ENCODE measurements around the gene SFXN2. TPM values are rescaled to one million over a fixed set of nuclear protein-coding genes. Genes with fewer than 3 reads are reported as not detected.

Gene SFXN2
- total and polyA plus RNA-seq, 8 donors, result 15.7 to 21.0 (median 17.9) TPM

DNA sequence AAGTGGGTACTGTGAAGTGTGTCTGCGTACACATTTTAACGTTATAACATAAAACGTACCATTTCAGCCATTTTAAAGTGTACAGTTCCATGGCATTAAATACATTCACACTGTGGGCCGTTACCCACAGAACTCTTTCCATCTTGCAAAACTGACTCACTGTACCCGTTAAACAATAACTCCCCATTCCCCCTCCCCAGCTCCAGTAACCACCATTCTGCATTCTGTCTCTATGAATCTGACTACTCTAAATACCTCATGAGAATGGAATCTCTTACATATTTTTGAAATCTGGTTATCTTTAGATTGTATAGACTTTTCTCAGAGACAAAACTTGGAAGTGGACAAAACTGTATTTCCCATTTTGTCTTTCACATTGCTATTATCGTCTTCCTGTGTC, 9.5 kb upstream of the SFXN2 start:
- ATAC-seq (no peak), DNase-seq (no peak)
- no peaks in the 10 kb centered on the region for H3K9me3 ChIP-seq
- H3K36me3 ChIP-seq, result peaks cover 0 to 6% of the 10 kb centered on the region in 2 donors
- no peak overlapping the region for H3K27ac ChIP-seq
- H3K4me1 ChIP-seq, result no peaks in the 10 kb centered on the region
- no peak for TF ChIP-seq CTCF (IDR thresholded peaks at IDR 0.05)
- H3K4me3 ChIP-seq, result no peak overlapping the region
- no peaks in the 10 kb centered on the region for H3K27me3 ChIP-seq
- intact Hi-C loops (cut with DNase I), result no loop called here

GRCh38 chr10:102705531-102705930, 8.9 kb upstream of the SFXN2 start:
- H3K27ac ChIP-seq, result no peak overlapping the region
- DNase-seq (no peak), ATAC-seq (no peak)
- H3K36me3 ChIP-seq, result peaks cover 0 to 6% of the 10 kb centered on the region in 2 donors
- intact Hi-C loops (cut with DNase I), result no loop called here
- TF ChIP-seq CTCF (IDR thresholded peaks at IDR 0.05), result no peak
- H3K4me1 ChIP-seq, result no peaks in the 10 kb centered on the region
- H3K27me3 ChIP-seq, result no peaks in the 10 kb centered on the region
- H3K9me3 ChIP-seq, result no peaks in the 10 kb centered on the region
- no peak overlapping the region for H3K4me3 ChIP-seq

DNA sequence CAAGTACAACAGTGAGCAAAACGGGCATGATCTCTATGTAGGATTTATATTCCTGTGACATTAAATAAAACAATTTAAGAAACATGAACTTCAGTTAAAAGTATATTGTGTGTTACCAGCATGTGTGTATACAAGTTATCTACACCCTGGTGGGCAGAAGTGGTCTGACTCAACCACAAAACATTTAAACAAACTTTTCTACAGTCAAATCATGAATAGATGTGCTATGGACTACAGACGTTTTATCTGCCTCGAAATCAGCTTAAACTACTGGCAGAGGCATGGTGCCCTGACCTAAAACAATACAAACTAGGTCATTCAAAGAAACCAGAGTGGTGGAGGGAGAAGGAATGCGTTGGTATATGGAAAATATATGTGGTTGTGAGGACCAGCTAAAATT, 3.8 kb upstream of the SFXN2 start:
- DNase-seq, result no peak
- Histone ChIP-seq H3K4me3 (no peak overlapping the region), H3K4me1 (peaks cover 0 to 26% of the 10 kb centered on the region in 2 donors), H3K27me3 (no peaks in the 10 kb centered on the region), H3K36me3 (no peaks in the 10 kb centered on the region), H3K9me3 (no peaks in the 10 kb centered on the region), H3K27ac (no peak overlapping the region)
- intact Hi-C loops (cut with DNase I), result no loop called here
- no peak for ATAC-seq
- TF ChIP-seq CTCF (IDR thresholded peaks at IDR 0.05), result no peak

GRCh38 chr10:102712089-102712488, 2.3 kb upstream of the SFXN2 start:
- no peak for TF ChIP-seq CTCF (IDR thresholded peaks at IDR 0.05)
- Histone ChIP-seq H3K4me1 (peaks cover 0 to 28% of the 10 kb centered on the region in 2 donors), H3K4me3 (no peak overlapping the region), H3K9me3 (no peaks in the 10 kb centered on the region), H3K36me3 (no peaks in the 10 kb centered on the region), H3K27me3 (no peaks in the 10 kb centered on the region), H3K27ac (no peak overlapping the region)
- ATAC-seq (no peak), DNase-seq (no peak)
- intact Hi-C loops (cut with DNase I), result no loop called here

- H3K27ac ChIP-seq, result peak overlapping the region; percentile 88 to 94
- ATAC-seq, result no peak
- intact Hi-C loops (cut with DNase I), result no loop called here
- no peak for TF ChIP-seq CTCF (IDR thresholded peaks at IDR 0.05)
- H3K27me3 ChIP-seq, result no peaks in the 10 kb centered on the region
- peaks cover 0 to 29% of the 10 kb centered on the region in 2 donors for H3K4me1 ChIP-seq
- H3K36me3 ChIP-seq, result no peaks in the 10 kb centered on the region
- H3K9me3 ChIP-seq, result no peaks in the 10 kb centered on the region
- DNase-seq, result no peak
- peak overlapping the region; percentile 97 for H3K4me3 ChIP-seq
These were observed 1.4 kb upstream of the SFXN2 start for GRCh38 chr10:102712843-102713538.
